Mesenchymal stem cell (in vitro differentiated cells and primary cell): Measurements from ENCODE around the gene MREG.
"Not testable (repeated sequence)": the region's sequence is repeated elsewhere in the genome, so short reads cannot be mapped to it uniquely, and the experiment has no call there.

Experiments used
- DNase-seq: peaks from one replicate; pipeline ENCODE4 v3.0.0-alpha.2; 2013
- H2AFZ ChIP-seq: one replicate; pipeline ENCODE4 v1.6.1; 2013; ENCODE audit warnings: low read depth, mild to moderate bottlenecking, control low read depth, inconsistent platforms, low read length, moderate library complexity
- H2AK5ac ChIP-seq: 2 replicates; pipeline ENCODE4 v1.6.1; 2013; ENCODE audit warnings: low read length, moderate library complexity, mild to moderate bottlenecking, inconsistent platforms; ENCODE audit not compliant: severe bottlenecking
- H2BK120ac ChIP-seq: one replicate; pipeline ENCODE4 v1.6.1; 2013; ENCODE audit warnings: low read depth, mild to moderate bottlenecking, inconsistent platforms, low read length, moderate library complexity
- H2BK12ac ChIP-seq, 2 experiments: one replicate each; pipeline ENCODE4 v1.6.1; 2013; ENCODE audit warnings: inconsistent platforms in 2 of 2, low read length in 2 of 2, mild to moderate bottlenecking in 2 of 2, moderate library complexity in 2 of 2, control low read depth in 1 of 2
- H2BK15ac ChIP-seq: one replicate; pipeline ENCODE4 v1.6.1; 2013; ENCODE audit warnings: mild to moderate bottlenecking, low read depth, inconsistent platforms; ENCODE audit not compliant: poor library complexity, severe bottlenecking
- H2BK5ac ChIP-seq: 2 replicates; pipeline ENCODE4 v1.6.1; 2013; ENCODE audit warnings: low read depth, mild to moderate bottlenecking, low read length, control low read depth, inconsistent platforms; ENCODE audit not compliant: poor library complexity, severe bottlenecking
- H3K14ac ChIP-seq, 2 experiments: one replicate each; pipeline ENCODE4 v1.6.1; 2013; ENCODE audit warnings: inconsistent platforms in 2 of 2, low read length in 2 of 2, control low read depth in 1 of 2, mild to moderate bottlenecking in 1 of 2, moderate library complexity in 1 of 2
- H3K18ac ChIP-seq, 2 experiments: one replicate each; pipeline ENCODE4 v1.6.1; 2013; ENCODE audit warnings: inconsistent platforms in 2 of 2, low read length in 2 of 2, control low read depth in 1 of 2, low read depth in 1 of 2, mild to moderate bottlenecking in 1 of 2
- H3K23ac ChIP-seq, 2 experiments: one replicate each; pipeline ENCODE4 v1.6.1; 2013; ENCODE audit warnings: inconsistent platforms in 2 of 2, low read length in 2 of 2, mild to moderate bottlenecking in 2 of 2, moderate library complexity in 2 of 2, control low read depth in 1 of 2
- H3K27ac ChIP-seq: 2 replicates; pipeline ENCODE4 v1.5.1; 2013; ENCODE audit warnings: mild to moderate bottlenecking, moderate library complexity, low read length, control low read depth, inconsistent platforms; ENCODE audit not compliant: poor library complexity, severe bottlenecking
- H3K27me3 ChIP-seq, 2 experiments: 2 replicates each; pipeline versions ENCODE4 v1.6.1 to v1.7.0; 2013; ENCODE audit warnings: low read length in 2 of 2, mild to moderate bottlenecking in 2 of 2, moderate library complexity in 2 of 2, control low read depth in 1 of 2, inconsistent platforms in 1 of 2; ENCODE audit not compliant: control insufficient read depth in 1 of 2, insufficient read depth in 1 of 2
- H3K36me3 ChIP-seq, 2 experiments: 2 replicates each; pipeline versions ENCODE4 v1.6.1 to v1.7.0; 2013; ENCODE audit warnings: low read length in 2 of 2, control low read depth in 1 of 2, inconsistent platforms in 1 of 2, low read depth in 1 of 2, mild to moderate bottlenecking in 1 of 2; ENCODE audit not compliant: insufficient read depth in 2 of 2, control insufficient read depth in 1 of 2
- H3K4ac ChIP-seq, 2 experiments: one replicate each; pipeline ENCODE4 v1.6.1; 2013; ENCODE audit warnings: inconsistent platforms in 2 of 2, low read length in 2 of 2, mild to moderate bottlenecking in 2 of 2, moderate library complexity in 2 of 2, control low read depth in 1 of 2, low read depth in 1 of 2
- H3K4me1 ChIP-seq: 2 replicates; pipeline ENCODE4 v1.6.1; 2013; ENCODE audit warnings: low read depth, low read length, control low read depth; ENCODE audit not compliant: control insufficient read depth, insufficient read depth
- H3K4me2 ChIP-seq: 2 replicates; pipeline ENCODE4 v1.6.1; 2013; ENCODE audit warnings: low read length, mild to moderate bottlenecking, inconsistent platforms; ENCODE audit not compliant: poor library complexity, severe bottlenecking
- H3K4me3 ChIP-seq, 2 experiments: 2 replicates each; pipeline versions ENCODE4 v1.5.1 to v1.7.0; 2013; ENCODE audit warnings: low read length in 2 of 2, mild to moderate bottlenecking in 2 of 2, control low read depth in 1 of 2, low read depth in 1 of 2; ENCODE audit not compliant: insufficient read depth in 1 of 2
- H3K79me1 ChIP-seq: replicated peaks from 2 replicates; pipeline ENCODE4 v1.6.1; 2013; ENCODE audit warnings: mild to moderate bottlenecking, control low read depth, low read length, inconsistent platforms; ENCODE audit not compliant: poor library complexity, severe bottlenecking
- H3K9ac ChIP-seq: 2 replicates; pipeline ENCODE4 v1.7.0; 2013; ENCODE audit warnings: mild to moderate bottlenecking, low read length, moderate library complexity
- H3K9me3 ChIP-seq: 2 replicates; pipeline ENCODE4 v1.7.0; 2013; ENCODE audit warnings: mild to moderate bottlenecking, low read length; ENCODE audit not compliant: control insufficient read depth
- H4K8ac ChIP-seq: one replicate; pipeline ENCODE4 v1.6.1; 2013; ENCODE audit warnings: inconsistent platforms, mild to moderate bottlenecking, low read length, moderate library complexity
- H4K91ac ChIP-seq: one replicate; pipeline ENCODE4 v1.6.1; 2013; ENCODE audit warnings: mild to moderate bottlenecking, low read length, inconsistent platforms
- WGBS: methylation state at CpG from one replicate; pipeline ENCODE4 v1.1.7; 2013; ENCODE audit warnings: mixed read lengths; 5-methylcytosine and 5-hydroxymethylcytosine counted together

Gene MREG

DNA sequence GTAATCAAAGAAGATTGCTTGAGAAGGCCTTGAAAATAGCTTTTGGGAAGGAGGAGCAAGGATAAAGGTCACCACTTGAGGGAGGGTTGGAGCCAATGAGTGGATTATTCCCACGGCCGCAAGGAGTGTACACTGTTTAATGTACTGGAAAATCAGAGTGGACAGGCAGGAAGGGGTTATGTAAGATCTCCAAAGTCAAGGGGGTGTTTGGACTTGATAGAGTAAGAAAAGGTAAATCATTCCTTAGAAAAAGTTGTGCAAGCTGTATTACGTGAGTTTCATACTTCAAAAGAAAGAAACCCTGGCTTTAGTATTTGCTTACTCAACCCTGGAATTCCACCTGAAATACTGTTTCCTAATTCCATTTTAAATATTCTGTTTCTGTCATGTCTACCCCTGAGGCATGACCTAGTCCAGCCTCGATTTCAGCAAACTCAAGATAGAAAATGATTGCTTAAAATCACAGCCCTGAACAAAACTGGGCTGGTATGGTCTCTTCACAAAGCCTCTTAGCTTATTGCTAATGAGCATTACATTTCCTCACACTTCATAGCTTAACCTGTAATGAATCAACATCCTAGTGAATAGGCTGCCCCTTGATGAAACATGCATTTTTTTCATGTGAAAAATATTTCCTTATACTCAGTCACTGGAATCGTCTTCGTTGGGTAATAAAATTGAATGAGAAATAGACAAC lies 1.1 kb downstream of the MREG start:
- Histone ChIP-seq H3K27ac (no peak overlapping the region), H3K36me3 (no peaks in the 10 kb centered on the region), H3K23ac (no peak overlapping the region), H3K27me3 (no peaks in the 10 kb centered on the region), H3K79me1 (no peaks in the 10 kb centered on the region), H4K91ac (no peak overlapping the region), H2BK5ac (no peak overlapping the region), H2BK15ac (no peak overlapping the region), H3K18ac (no peak overlapping the region), H2AK5ac (no peak overlapping the region), H3K9ac (peak overlapping the region; percentile 88), H3K4me3 (peak overlapping the region in 1 of 2 experiments; percentile 91), H2AFZ (no peak overlapping the region), H2BK120ac (no peak overlapping the region), H3K14ac (no peak overlapping the region), H3K4ac (no peak overlapping the region), H3K4me2 (peak overlapping the region; percentile 98), H4K8ac (no peak overlapping the region), H3K4me1 (peaks cover 4% of the 10 kb centered on the region), H3K9me3 (no peaks in the 10 kb centered on the region), H2BK12ac (no peak overlapping the region)
- DNase-seq: peak; percentile 40
- 56% methylated on average over 4 of the region's 6 CpGs for WGBS

GRCh38 chr2:216009215-216009614 lies 4.1 kb downstream of the MREG start:
- H3K4me1 ChIP-seq, H2BK120ac ChIP-seq, H2AFZ ChIP-seq, H3K27me3 ChIP-seq, H3K79me1 ChIP-seq, H3K9me3 ChIP-seq, H3K14ac ChIP-seq, H3K36me3 ChIP-seq, H4K91ac ChIP-seq, H3K4me3 ChIP-seq, H2AK5ac ChIP-seq, H4K8ac ChIP-seq, H3K4ac ChIP-seq, DNase-seq, H2BK5ac ChIP-seq, H2BK12ac ChIP-seq, H3K23ac ChIP-seq, H3K9ac ChIP-seq, H3K27ac ChIP-seq, H2BK15ac ChIP-seq, H3K18ac ChIP-seq, H3K4me2 ChIP-seq: not testable (repeated sequence)
- 97% methylated on average over 2 of the region's 2 CpGs for WGBS

DNA sequence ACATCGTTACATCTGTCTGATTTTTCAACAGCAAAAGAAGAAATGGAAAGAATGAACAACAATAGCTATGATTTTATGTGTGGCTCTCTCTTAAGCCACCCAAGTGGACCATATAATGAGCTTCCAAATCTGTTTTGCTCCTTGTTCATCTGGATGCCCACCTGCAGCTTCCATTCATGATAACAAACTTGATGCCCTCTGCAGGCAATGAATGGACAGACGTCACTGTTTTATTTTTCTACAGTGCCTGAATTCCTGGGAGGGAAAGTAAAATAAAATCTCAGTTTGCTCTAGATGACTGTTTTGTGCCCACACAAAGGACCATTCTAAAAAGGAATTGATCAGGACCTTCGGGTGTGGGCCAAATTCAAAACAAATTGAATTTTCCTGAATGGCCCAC lies 5.0 kb downstream of the MREG start:
- Histone ChIP-seq H3K4me3 (no peak overlapping the region), H2AK5ac (no peak overlapping the region), H3K9me3 (no peaks in the 10 kb centered on the region), H4K8ac (no peak overlapping the region), H3K4ac (no peak overlapping the region), H3K4me1 (peaks cover 7% of the 10 kb centered on the region), H3K27me3 (no peaks in the 10 kb centered on the region), H3K36me3 (no peaks in the 10 kb centered on the region), H3K23ac (no peak overlapping the region), H2BK15ac (no peak overlapping the region), H2BK12ac (no peak overlapping the region), H2BK120ac (no peak overlapping the region), H2AFZ (no peak overlapping the region), H3K27ac (no peak overlapping the region), H3K9ac (no peak overlapping the region), H3K79me1 (no peaks in the 10 kb centered on the region), H4K91ac (no peak overlapping the region), H3K4me2 (no peak overlapping the region), H3K18ac (no peak overlapping the region), H2BK5ac (no peak overlapping the region), H3K14ac (no peak overlapping the region)
- DNase-seq: no peak
- 67% methylated on average over 2 of the region's 3 CpGs for WGBS

DNA sequence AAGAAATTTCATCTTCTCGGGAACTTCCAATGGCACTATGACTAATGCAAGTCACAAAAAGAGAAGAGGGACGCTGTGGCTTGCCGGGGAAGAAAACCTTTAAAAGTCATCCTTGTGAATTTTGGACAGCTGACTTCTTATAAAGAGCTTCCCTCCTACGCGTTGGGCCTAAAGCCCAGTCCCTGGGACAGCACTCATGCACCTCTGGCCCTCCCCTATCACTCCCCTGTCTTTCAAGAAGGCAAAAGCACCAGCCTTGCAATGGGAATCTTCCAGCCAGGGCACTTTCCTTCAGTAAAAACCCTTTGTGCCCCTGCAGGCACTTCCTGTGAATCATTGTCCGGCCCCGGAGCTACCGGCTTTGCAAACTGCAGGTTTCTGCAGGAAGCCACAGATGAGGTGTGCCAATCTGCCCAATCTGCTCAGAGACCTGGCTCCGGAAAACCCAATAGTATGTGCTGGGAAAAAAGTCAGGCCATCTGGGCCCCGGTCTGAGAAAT lies 7.1 kb downstream of the MREG start:
- no peaks in the 10 kb centered on the region for H3K9me3 ChIP-seq
- H4K91ac ChIP-seq: no peak overlapping the region
- H2BK12ac ChIP-seq: no peak overlapping the region
- no peak overlapping the region for H3K4me3 ChIP-seq
- peaks cover 0 to 4% of the 10 kb centered on the region in 2 experiments for H3K27me3 ChIP-seq
- H2AFZ ChIP-seq: peak overlapping the region; percentile 70
- peak overlapping the region; percentile 34 for H3K4me2 ChIP-seq
- no peaks in the 10 kb centered on the region for H3K36me3 ChIP-seq
- H2BK120ac ChIP-seq: no peak overlapping the region
- H2BK15ac ChIP-seq: no peak overlapping the region
- H3K9ac ChIP-seq: peak overlapping the region; percentile 30
- H3K18ac ChIP-seq: peak overlapping the region; percentile 22 to 34
- peaks cover 4% of the 10 kb centered on the region for H3K4me1 ChIP-seq
- H4K8ac ChIP-seq: peak overlapping the region; percentile 19
- WGBS: 58% methylated on average over 10 of the region's 10 CpGs
- peak overlapping the region; percentile 16 for H3K27ac ChIP-seq
- H2BK5ac ChIP-seq: no peak overlapping the region
- H3K14ac ChIP-seq: no peak overlapping the region
- H3K23ac ChIP-seq: peak overlapping the region in 1 of 2 experiments; percentile 29
- peaks cover 2% of the 10 kb centered on the region for H3K79me1 ChIP-seq
- no peak for DNase-seq
- H2AK5ac ChIP-seq: no peak overlapping the region
- peak overlapping the region in 1 of 2 experiments; percentile 37 for H3K4ac ChIP-seq
